Gastroesophageal sphincter (tissue), 4 donors: ENCODE measurements around the gene FBXL3. TPM values are rescaled to one million over a fixed set of nuclear protein-coding genes. Genes with fewer than 3 reads are reported as not detected.
"Not testable (repeated sequence)": the region's sequence is repeated elsewhere in the genome, so short reads cannot be mapped to it uniquely, and the experiment has no call there.

Experiments
- ATAC-seq: fragments of 150-250 bp; one replicate; pipeline ENCODE4 v1.9.1; 2016; ENCODE audit warnings: mild to moderate bottlenecking, moderate library complexity
- H3K27ac ChIP-seq, 4 donors: fragments of 200-600 bp; sonication (generic) in 3 of 4; 1 replicate in 3 of 4; 2 replicates in 1 of 4; pipeline ENCODE4 v1.5.1; 2016 to 2019
- H3K27me3 ChIP-seq: fragments of 200-600 bp; sonication (generic); one replicate; pipeline ENCODE4 v1.5.1; 2019
- H3K36me3 ChIP-seq, 2 donors: fragments of 200-600 bp; sonication (generic); one replicate each; pipeline ENCODE4 v1.5.1; 2019; ENCODE audit warnings: control low read depth in 1 of 2
- H3K4me1 ChIP-seq, 3 donors: fragments of 200-600 bp; sonication (generic); 1 replicate in 2 of 3; 2 replicates in 1 of 3; pipeline ENCODE4 v1.5.1; 2016 to 2019; ENCODE audit warnings: control low read depth in 2 of 3
- H3K4me3 ChIP-seq, 2 donors: fragments of 200-600 bp; sonication (generic); one replicate each; pipeline ENCODE4 v1.5.1; 2019; ENCODE audit warnings: mild to moderate bottlenecking in 1 of 2, moderate library complexity in 1 of 2
- H3K9me3 ChIP-seq, 3 donors: fragments of 200-600 bp; sonication (generic); one replicate each; pipeline ENCODE4 v1.5.1; 2017 to 2019; ENCODE audit warnings: control low read depth in 2 of 3
- CTCF ChIP-seq, 4 experiments: fragments of 200-600 bp in 2 of 4; fragments of 450-650 bp in 2 of 4; sonication (generic) in 1 of 4; IDR thresholded peaks; one replicate each; pipeline ENCODE4 v1.5.1; 2017 to 2019; ENCODE audit warnings: antibody characterized with exemption in 4 of 4, mild to moderate bottlenecking in 2 of 4, moderate library complexity in 2 of 4
- EP300 ChIP-seq: sonication (generic); formaldehyde crosslinking; IDR thresholded peaks from one replicate; pipeline ENCODE4 v1.6.1; 2017; ENCODE audit warnings: antibody characterized with exemption, mild to moderate bottlenecking
- POLR2A ChIP-seq, 2 donors: fragments of 450-650 bp; IDR thresholded peaks; one replicate each; pipeline ENCODE4 v1.6.1; 2017; ENCODE audit warnings: antibody characterized with exemption in 2 of 2, mild to moderate bottlenecking in 2 of 2, moderate library complexity in 1 of 2
- POLR2AphosphoS5 ChIP-seq: sonication (generic); formaldehyde crosslinking; IDR thresholded peaks from one replicate; pipeline ENCODE4 v1.6.1; 2017; ENCODE audit warnings: antibody characterized with exemption
- WGBS, 2 donors: methylation state at CpG; one replicate each; pipeline ENCODE4 v1.1.5; 2018; ENCODE audit warnings: low coverage in 1 of 2; 5-methylcytosine and 5-hydroxymethylcytosine counted together
- total RNA-seq, 4 donors: library from RNA; depleted of rRNA; stranded (reverse); fragments of >200 nt; gene quantifications; one replicate each; pipeline ENCODE4 v1.1.0, GENCODE V29; 2016

Gene FBXL3
- total RNA-seq, 4 donors from 2014 or later = 76.5 to 114 (median 87.0) TPM

- 95 to 96% methylated on average over 2 of the region's 2 CpGs for WGBS, 2 donors
- H3K9me3 ChIP-seq = no peaks in the 10 kb centered on the region
- ATAC-seq = no peak
- no peak overlapping the region for H3K4me3 ChIP-seq
- no peak for TF ChIP-seq POLR2A (IDR thresholded peaks at IDR 0.05)
- TF ChIP-seq CTCF (IDR thresholded peaks at IDR 0.05) = no peak
- TF ChIP-seq EP300 = no peak
- TF ChIP-seq POLR2AphosphoS5 = no peak
- H3K36me3 ChIP-seq = peaks cover 0 to 72% of the 10 kb centered on the region in 2 donors
- H3K27me3 ChIP-seq = no peaks in the 10 kb centered on the region
- H3K27ac ChIP-seq = no peak overlapping the region
- H3K4me1 ChIP-seq = peaks cover 0 to 65% (median 0%) of the 10 kb centered on the region in 3 donors
Observed at GRCh38 chr13:77009011-77009410, 17.9 kb downstream of the FBXL3 start.

GRCh38 chr13:77008337-77008736, 18.6 kb downstream of the FBXL3 start:
- ATAC-seq, H3K9me3 ChIP-seq, H3K27me3 ChIP-seq, H3K4me3 ChIP-seq, H3K27ac ChIP-seq: not testable (repeated sequence)
- 90 to 94% methylated on average over 1 to 4 of the region's 4 CpGs for WGBS, 2 donors
- H3K36me3 ChIP-seq = peaks cover 0 to 65% of the 10 kb centered on the region in 2 donors
- peaks cover 0 to 67% (median 0%) of the 10 kb centered on the region in 3 donors for H3K4me1 ChIP-seq

- Histone ChIP-seq H3K4me3 (no peak overlapping the region), H3K9me3 (no peaks in the 10 kb centered on the region), H3K27ac (peak overlapping the region in 2 of 4 donors; percentile 3 to 16), H3K4me1 (peaks cover 0 to 83% (median 11%) of the 10 kb centered on the region in 3 donors), H3K27me3 (no peaks in the 10 kb centered on the region), H3K36me3 (peaks cover 0 to 43% of the 10 kb centered on the region in 2 donors)
- WGBS, 2 donors = 54 to 58% methylated on average over 6 to 7 of the region's 7 CpGs
- ATAC-seq = no peak
- TF ChIP-seq POLR2A (IDR thresholded peaks at IDR 0.05) (no peak), EP300 (no peak), CTCF (IDR thresholded peaks at IDR 0.05) (peak; percentile 39 to 65 (median 58)), POLR2AphosphoS5 (no peak)
Observed at GRCh38 chr13:77002590-77003190, 24.3 kb downstream of the FBXL3 start.

GRCh38 chr13:77001963-77002587, 24.9 kb downstream of the FBXL3 start:
- no peak overlapping the region for H3K4me3 ChIP-seq
- 31 to 41% methylated on average over 3 to 4 of the region's 4 CpGs for WGBS, 2 donors
- H3K27ac ChIP-seq = peak overlapping the region in 2 of 4 donors; percentile 3 to 41
- H3K27me3 ChIP-seq = no peaks in the 10 kb centered on the region
- H3K9me3 ChIP-seq = no peaks in the 10 kb centered on the region
- peaks cover 0 to 77% (median 11%) of the 10 kb centered on the region in 3 donors for H3K4me1 ChIP-seq
- no peak for ATAC-seq
- H3K36me3 ChIP-seq = peaks cover 0 to 42% of the 10 kb centered on the region in 2 donors
- TF ChIP-seq CTCF (IDR thresholded peaks at IDR 0.05) (no peak), EP300 (no peak), POLR2AphosphoS5 (no peak), POLR2A (IDR thresholded peaks at IDR 0.05) (no peak)

- Histone ChIP-seq H3K9me3 (no peaks in the 10 kb centered on the region), H3K4me1 (peaks cover 0 to 71% (median 11%) of the 10 kb centered on the region in 3 donors), H3K27me3 (no peaks in the 10 kb centered on the region), H3K36me3 (peaks cover 0 to 42% of the 10 kb centered on the region in 2 donors), H3K27ac (peak overlapping the region in 1 of 4 donors; percentile 41), H3K4me3 (no peak overlapping the region)
- no peak for ATAC-seq
- 56 to 72% methylated on average over 3 to 4 of the region's 4 CpGs for WGBS, 2 donors
- TF ChIP-seq EP300 = no peak
- no peak for TF ChIP-seq POLR2AphosphoS5
- no peak for TF ChIP-seq POLR2A (IDR thresholded peaks at IDR 0.05)
- TF ChIP-seq CTCF (IDR thresholded peaks at IDR 0.05) = no peak
Observed at GRCh38 chr13:77001540-77001939, 25.4 kb downstream of the FBXL3 start.
